H1 (cell line): ENCODE results near the gene KRT76. TPM values are rescaled to one million over a fixed set of nuclear protein-coding genes. Genes with fewer than 3 reads are reported as not detected.

Experiments
- CTCF ChIA-PET: fragments of 300-600 bp; sonication (Branson Sonifier 250); formaldehyde crosslinking; loops from one replicate; lab custom pipeline; 2021; ENCODE audit not compliant: partially characterized antibody; lab: Charles Lee
- POLR2A ChIA-PET: fragments of 300-600 bp; sonication (Branson Sonifier 250); formaldehyde crosslinking; loops from one replicate; lab custom pipeline; 2021; ENCODE audit warnings: inconsistent platforms; ENCODE audit not compliant: partially characterized antibody; lab: Charles Lee
- DNase-seq, 2 experiments: peaks; one replicate each; pipeline versions ENCODE4 v3.0.0 to v3.0.0-alpha.2; 2010 to 2022; ENCODE audit warnings: low spot score in 2 of 2, low read depth in 1 of 2, mixed read lengths in 1 of 2
- FAIRE-seq: peaks from 2 replicates; lab custom pipeline; 2011; peaks lifted over from hg19 to GRCh38; lab: Jason Lieb, UNC
- H2AFZ ChIP-seq: 2 replicates; pipeline ENCODE4 v1.8.1; 2012; ENCODE audit warnings: low read length, inconsistent platforms
- H2AK5ac ChIP-seq: 2 replicates; pipeline ENCODE4 v1.6.1; 2013; ENCODE audit warnings: low read depth, low read length
- H2BK120ac ChIP-seq: replicated peaks from 2 replicates; pipeline ENCODE3; 2013; ENCODE audit warnings: low read depth, low read length, inconsistent platforms
- H2BK12ac ChIP-seq: 2 replicates; pipeline ENCODE4 v1.6.1; 2013; ENCODE audit warnings: low read depth, low read length
- H2BK15ac ChIP-seq: 2 replicates; pipeline ENCODE4 v1.6.1; 2013; ENCODE audit warnings: low read length
- H2BK20ac ChIP-seq: 2 replicates; pipeline ENCODE4 v1.6.1; 2013; ENCODE audit warnings: low read length
- H2BK5ac ChIP-seq: 2 replicates; pipeline ENCODE4 v1.6.1; 2013; ENCODE audit warnings: low read depth, low read length
- H3K14ac ChIP-seq: 2 replicates; pipeline ENCODE4 v1.6.1; 2013; ENCODE audit warnings: inconsistent platforms; ENCODE audit not compliant: insufficient read length
- H3K18ac ChIP-seq: 2 replicates; pipeline ENCODE4 v1.6.1; 2013; ENCODE audit warnings: low read length; ENCODE audit errors: extremely low read depth
- H3K23ac ChIP-seq: 2 replicates; pipeline ENCODE4 v1.6.1; 2013; ENCODE audit warnings: inconsistent platforms; ENCODE audit not compliant: insufficient read length
- H3K23me2 ChIP-seq: 2 replicates; pipeline ENCODE4 v1.6.1; 2013; ENCODE audit warnings: low read depth, low read length
- H3K27ac ChIP-seq: 2 replicates; pipeline ENCODE4 v1.6.1; 2011; ENCODE audit warnings: low read depth, low read length, inconsistent platforms
- H3K27me3 ChIP-seq, 4 experiments: replicated peaks in 1 of 4; 1 replicate in 1 of 4; 2 replicates in 3 of 4; pipeline versions ENCODE4 v1.6.1 to v1.8.1; 2011 to 2013; ENCODE audit warnings: low read length in 3 of 4, mild to moderate bottlenecking in 3 of 4, inconsistent platforms in 2 of 4, mixed read lengths in 2 of 4, moderate library complexity in 1 of 4; ENCODE audit not compliant: control insufficient read depth in 3 of 4, insufficient read depth in 3 of 4; ENCODE audit errors: extremely low read depth in 1 of 4
- H3K36me3 ChIP-seq, 4 experiments: 2 replicates each; pipeline versions ENCODE4 v1.6.1 to v1.8.1; 2011 to 2013; ENCODE audit warnings: mild to moderate bottlenecking in 4 of 4, low read length in 3 of 4, moderate library complexity in 2 of 4, control low read depth in 1 of 4, inconsistent platforms in 1 of 4; ENCODE audit not compliant: insufficient read depth in 4 of 4, control insufficient read depth in 2 of 4
- H3K4ac ChIP-seq: replicated peaks from 2 replicates; pipeline ENCODE3; 2013; ENCODE audit warnings: low read length, low read depth, mixed read lengths, inconsistent platforms; ENCODE audit not compliant: insufficient read length
- H3K4me1 ChIP-seq, 4 experiments: replicated peaks in 1 of 4; 1 replicate in 1 of 4; 2 replicates in 3 of 4; pipeline versions ENCODE4 v1.6.1 to v1.8.1; 2011 to 2013; ENCODE audit warnings: low read length in 3 of 4, inconsistent platforms in 2 of 4, mixed read lengths in 1 of 4; ENCODE audit not compliant: insufficient read depth in 4 of 4, control insufficient read depth in 3 of 4
- H3K4me2 ChIP-seq, 2 experiments: 2 replicates each; pipeline versions ENCODE4 v1.6.1 to v1.8.1; 2011 to 2013; ENCODE audit warnings: low read depth in 2 of 2, low read length in 2 of 2, control low read depth in 1 of 2, inconsistent platforms in 1 of 2, mild to moderate bottlenecking in 1 of 2; ENCODE audit not compliant: insufficient read depth in 1 of 2
- H3K4me3 ChIP-seq, 4 experiments: fragments of 200-600, 300-600 bp in 1 of 4; sonication (generic), shearing (Covaris generic), sonication (Bioruptor Twin) in 1 of 4; 2 replicates each; pipeline versions ENCODE4 v1.5.1 to v1.8.1; 2011 to 2016; ENCODE audit warnings: low read length in 4 of 4, low read depth in 3 of 4, control low read depth in 2 of 4, inconsistent platforms in 2 of 4, mild to moderate bottlenecking in 2 of 4, mixed read lengths in 1 of 4, moderate library complexity in 1 of 4; ENCODE audit not compliant: insufficient read depth in 2 of 4; ENCODE audit errors: extremely low read depth in 1 of 4
- H3K56ac ChIP-seq: replicated peaks from 2 replicates; pipeline ENCODE3; 2013; ENCODE audit warnings: low read depth, mild to moderate bottlenecking, mixed read lengths, low read length, inconsistent platforms; ENCODE audit not compliant: insufficient read length
- H3K79me1 ChIP-seq: 2 replicates; pipeline ENCODE4 v1.6.1; 2013; ENCODE audit warnings: low read depth, low read length, control low read depth
- H3K79me2 ChIP-seq, 2 experiments: 2 replicates each; pipeline versions ENCODE4 v1.6.1 to v1.8.1; 2012 to 2013; ENCODE audit warnings: low read length in 2 of 2, mild to moderate bottlenecking in 2 of 2, inconsistent platforms in 1 of 2; ENCODE audit not compliant: insufficient read depth in 2 of 2, control insufficient read depth in 1 of 2
- H3K9ac ChIP-seq, 4 experiments: replicated peaks in 1 of 4; 1 replicate in 1 of 4; 2 replicates in 3 of 4; pipeline versions ENCODE4 v1.6.1 to v1.8.1; 2011 to 2013; ENCODE audit warnings: low read depth in 3 of 4, low read length in 3 of 4, control low read depth in 2 of 4, mild to moderate bottlenecking in 2 of 4, moderate library complexity in 2 of 4, inconsistent platforms in 1 of 4; ENCODE audit errors: extremely low read depth in 1 of 4
- H3K9me3 ChIP-seq, 2 experiments: 2 replicates each; pipeline versions ENCODE4 v1.6.1 to v1.8.1; 2012 to 2013; ENCODE audit warnings: mild to moderate bottlenecking in 2 of 2, moderate library complexity in 2 of 2, control low read depth in 1 of 2, inconsistent platforms in 1 of 2, low read depth in 1 of 2, low read length in 1 of 2, mixed read lengths in 1 of 2; ENCODE audit not compliant: insufficient read depth in 2 of 2
- H4K20me1 ChIP-seq, 2 experiments: replicated peaks in 1 of 2; 2 replicates each; pipeline versions ENCODE3 to v1.8.1; 2011 to 2013; ENCODE audit warnings: inconsistent platforms in 2 of 2, low read length in 2 of 2, mild to moderate bottlenecking in 1 of 2; ENCODE audit not compliant: insufficient read depth in 2 of 2, control insufficient read depth in 1 of 2
- H4K5ac ChIP-seq: 2 replicates; pipeline ENCODE4 v1.6.1; 2013; ENCODE audit warnings: low read length, low read depth, mixed read lengths, inconsistent platforms; ENCODE audit not compliant: insufficient read length
- H4K8ac ChIP-seq: 2 replicates; pipeline ENCODE4 v1.8.0; 2013; ENCODE audit warnings: mild to moderate bottlenecking, moderate library complexity, low read length, inconsistent platforms; ENCODE audit not compliant: insufficient read depth; ENCODE audit errors: extremely low read depth
- H4K91ac ChIP-seq: replicated peaks from 2 replicates; pipeline ENCODE3; 2013; ENCODE audit warnings: low read length, mixed read lengths, inconsistent platforms; ENCODE audit not compliant: insufficient read length
- BCL11A ChIP-seq, 2 experiments: IDR thresholded peaks; one replicate each; pipeline ENCODE4 v1.6.1; 2011; ENCODE audit warnings: low read depth in 2 of 2, low read length in 2 of 2, mild to moderate bottlenecking in 2 of 2
- CBX8 ChIP-seq: fragments of 300-800, 300-1000 bp; sonication (generic); IDR thresholded peaks from 2 replicates; pipeline ENCODE4 v1.7.1; 2016; ENCODE audit warnings: low read depth, low read length, borderline replicate concordance
- CEBPB ChIP-seq: IDR thresholded peaks from 2 replicates; pipeline ENCODE4 v1.6.1; 2012; ENCODE audit warnings: low read depth, low read length
- RFX5 ChIP-seq: IDR thresholded peaks from 2 replicates; pipeline ENCODE4 v1.6.1; 2011; ENCODE audit warnings: low read depth, low read length, improper control_type of control experiment, borderline replicate concordance
- WGBS, 2 experiments: shearing (Covaris generic) in 1 of 2; methylation state at CpG; one replicate each; pipeline versions ENCODE4 v1.1.6 to v1.1.7; 2013 to 2015; ENCODE audit warnings: low lambda C conversion rate in 2 of 2, mixed read lengths in 2 of 2, inconsistent platforms in 1 of 2, low coverage in 1 of 2, missing lambda C conversion rate in 1 of 2; ENCODE audit not compliant: insufficient replicate concordance in 2 of 2, insufficient coverage in 1 of 2, insufficient read length in 1 of 2; ENCODE audit errors: extremely low coverage in 1 of 2, missing lambda C conversion rate in 1 of 2; 5-methylcytosine and 5-hydroxymethylcytosine counted together
- polyA plus RNA-seq, 7 experiments: library from polyadenylated mRNA; depleted of rRNA in 3 of 7; stranded (reverse) in 5 of 7; unstranded in 2 of 7; fragments of >200 nt in 5 of 7; fragments of 200-250 nt in 2 of 7; gene quantifications; 1 replicate in 5 of 7; 2 replicates in 1 of 7; 4 replicates in 1 of 7; pipeline versions ENCODE4 v1.2.1 to v1.2.3, GENCODE V29; 2011 to 2013; ENCODE audit warnings: missing spikeins in 2 of 7, mixed read lengths in 2 of 7
- total RNA-seq: library from RNA; stranded (reverse); fragmentation: NEBNext Ultra II Directional; extraction: Animal tissue kit (Norgen Biotek cat#: 25700); gene quantifications from 2 replicates; pipeline ENCODE4 v1.2.1, GENCODE V29; 2021

The KRT76 gene
- total and polyA plus RNA-seq, 2 of the 8 experiments (the other 6 are each of a cell fraction or from before 2014, with no cell fraction given), result not detected

- Histone ChIP-seq H3K4ac (no peak overlapping the region), H2BK15ac (no peak overlapping the region), H4K8ac (no peak overlapping the region), H4K91ac (no peak overlapping the region), H4K20me1 (no peaks in the 10 kb centered on the region), H2BK120ac (no peak overlapping the region), H3K23ac (no peak overlapping the region), H4K5ac (no peak overlapping the region), H3K9me3 (no peaks in the 10 kb centered on the region), H3K27ac (no peak overlapping the region), H3K27me3 (no peaks in the 10 kb centered on the region), H2BK12ac (no peak overlapping the region), H3K4me1 (no peaks in the 10 kb centered on the region), H3K18ac (no peak overlapping the region), H3K9ac (no peak overlapping the region), H2BK20ac (no peak overlapping the region), H3K4me3 (no peak overlapping the region), H2AK5ac (no peak overlapping the region), H2BK5ac (no peak overlapping the region), H3K23me2 (no peaks in the 10 kb centered on the region), H3K14ac (no peak overlapping the region), H3K36me3 (no peaks in the 10 kb centered on the region), H2AFZ (no peak overlapping the region), H3K79me1 (no peaks in the 10 kb centered on the region), H3K79me2 (no peaks in the 10 kb centered on the region), H3K4me2 (no peak overlapping the region), H3K56ac (no peak overlapping the region)
- ChIA-PET CTCF (interaction anchor here (1.4 kb wide), 1 partner anchor 139 kb away, joined by 5 read pairs; no protein-coding TSS in a partner anchor), POLR2A (interaction anchor here (1.4 kb wide), 1 partner anchor 11 kb away, joined by 5 read pairs; no protein-coding TSS in a partner anchor)
- DNase-seq (no peak), FAIRE-seq (no peak)
- WGBS, 2 experiments, result 80% methylated on average over 2 of the region's 2 CpGs; no CpG with 5 or more reads in 1 of the 2 experiments
- no peak for TF ChIP-seq CBX8
- TF ChIP-seq RFX5, result no peak
- no peak for TF ChIP-seq CEBPB
- no peak for TF ChIP-seq BCL11A (IDR thresholded peaks at IDR 0.05; ENCODE audit: low read depth in 2 of 2, low read length in 2 of 2)
Measured at GRCh38 chr12:52726451-52726850, 50.7 kb downstream of the KRT76 start.
